Measurements from ENCODE around the gene VPS45.

Gene VPS45

GRCh38 chr1:150083907-150084306 is 16.3 kb downstream of the VPS45 start:
- no peak overlapping the region for H3K4me3 ChIP-seq (ENCODE audit: low read length)
- TF ChIP-seq CTCF (IDR thresholded peaks at IDR 0.05; ENCODE audit: insufficient read depth, low read depth, low read length, missing control alignments): no peak
- no peak for DNase-seq (ENCODE audit: low read depth)

- H3K4me3 ChIP-seq (ENCODE audit: low read length): no peak overlapping the region
- no peak for DNase-seq (ENCODE audit: low read depth)
- TF ChIP-seq CTCF (IDR thresholded peaks at IDR 0.05; ENCODE audit: insufficient read depth, low read depth, low read length, missing control alignments): no peak
Observed at GRCh38 chr1:150085406-150085805, 17.8 kb downstream of the VPS45 start.

DNA sequence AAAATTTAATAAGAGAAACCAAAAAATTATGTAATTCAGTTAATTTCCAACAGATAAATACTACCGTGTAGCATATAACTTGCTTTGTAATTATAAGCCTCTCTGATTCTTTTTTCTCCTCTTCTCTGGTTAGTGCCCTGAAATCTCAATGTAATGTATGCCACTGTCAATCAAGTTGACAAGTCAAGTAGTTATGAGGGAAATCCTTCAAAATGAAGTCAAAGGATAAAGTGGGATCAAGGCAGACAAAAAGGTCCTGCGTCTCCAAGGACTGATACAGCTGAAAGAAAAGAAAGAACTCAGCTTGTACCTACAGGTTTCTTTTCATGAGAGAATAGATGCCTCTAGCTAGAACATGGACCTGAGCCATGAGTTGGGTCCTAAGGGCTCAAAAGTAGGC is 19.8 kb downstream of the VPS45 start:
- no peak for DNase-seq (ENCODE audit: low read depth)
- H3K4me3 ChIP-seq (ENCODE audit: low read length): no peak overlapping the region
- no peak for TF ChIP-seq CTCF (IDR thresholded peaks at IDR 0.05; ENCODE audit: insufficient read depth, low read depth, low read length, missing control alignments)

DNA sequence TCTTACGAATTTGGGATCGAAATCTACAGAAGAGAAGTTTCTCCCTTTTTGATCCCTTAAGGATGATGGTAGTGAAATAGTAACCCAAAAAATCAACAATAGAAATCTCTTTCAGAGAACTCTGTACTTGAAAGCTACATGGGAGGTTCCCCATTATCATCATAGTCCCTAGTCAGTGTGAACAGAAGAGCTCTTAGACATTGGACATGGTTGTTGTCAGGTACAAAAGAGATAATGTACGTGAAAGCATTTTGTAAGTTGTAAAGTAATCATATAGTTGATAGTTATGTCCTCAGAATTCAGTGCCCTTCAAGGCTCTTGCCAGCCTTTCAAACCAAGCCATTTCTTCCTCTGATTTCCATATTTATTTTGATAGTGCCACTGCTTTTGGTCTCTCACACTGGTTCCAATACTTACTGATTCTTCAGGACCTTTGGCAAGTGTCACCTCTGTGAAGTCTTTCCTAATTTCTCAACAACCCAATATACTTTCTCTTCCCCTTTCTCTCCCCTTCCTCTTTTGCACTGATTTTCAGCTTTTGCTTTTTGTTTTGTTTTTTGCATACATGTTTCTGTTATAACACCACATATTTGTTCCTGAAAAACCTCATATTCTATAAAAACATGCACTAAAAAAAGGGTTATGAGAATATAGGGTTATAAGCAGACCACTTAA is 22.4 kb downstream of the VPS45 start:
- H3K4me3 ChIP-seq (ENCODE audit: low read length): no peak overlapping the region
- no peak for DNase-seq (ENCODE audit: low read depth)
- TF ChIP-seq CTCF (IDR thresholded peaks at IDR 0.05; ENCODE audit: insufficient read depth, low read depth, low read length, missing control alignments): no peak

DNA sequence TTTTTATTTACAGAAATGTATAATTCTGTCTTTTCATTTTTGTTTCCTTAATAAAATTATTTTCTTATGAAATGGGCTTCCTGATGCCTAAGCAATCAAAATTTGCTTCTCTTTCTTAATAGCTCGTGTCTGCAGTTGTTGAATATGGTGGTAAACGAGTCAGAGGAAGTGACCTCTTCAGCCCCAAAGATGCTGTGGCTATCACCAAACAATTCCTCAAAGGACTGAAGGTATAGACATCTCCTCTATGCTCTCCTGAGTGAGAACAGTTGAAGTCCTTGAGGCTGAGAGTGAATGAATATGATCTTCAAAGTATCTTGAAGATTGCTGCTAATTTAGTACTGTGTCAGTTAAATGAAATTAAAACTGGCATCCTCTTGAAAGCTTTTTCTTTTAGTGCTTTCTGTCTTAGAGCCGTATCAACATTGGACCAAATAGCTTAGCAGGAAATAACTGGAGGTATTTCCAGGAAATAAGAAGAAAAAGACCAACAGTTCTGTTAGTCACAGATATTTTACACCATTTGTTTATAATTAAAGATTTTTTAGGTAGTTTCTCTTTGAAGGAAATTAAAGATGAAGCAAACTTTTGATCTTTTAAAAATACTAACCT is 24.7 kb downstream of the VPS45 start:
- DNase-seq (ENCODE audit: low read depth): no peak
- no peak overlapping the region for H3K4me3 ChIP-seq (ENCODE audit: low read length)
- TF ChIP-seq CTCF (IDR thresholded peaks at IDR 0.05; ENCODE audit: insufficient read depth, low read depth, low read length, missing control alignments): no peak

GRCh38 chr1:150093805-150094204 is 26.2 kb downstream of the VPS45 start:
- TF ChIP-seq CTCF (IDR thresholded peaks at IDR 0.05; ENCODE audit: insufficient read depth, low read depth, low read length, missing control alignments): no peak
- no peak for DNase-seq (ENCODE audit: low read depth)
- no peak overlapping the region for H3K4me3 ChIP-seq (ENCODE audit: low read length)
